GM18519 (cell line): Measurements from ENCODE around the gene TNFSF8.

Experiments
- ATAC-seq: cut with Tn5 transposase; IDR thresholded peaks from one replicate; pipeline ENCODE4 v1.9.1; 2021; ENCODE audit warnings: mild to moderate bottlenecking, moderate library complexity; ENCODE audit not compliant: unreplicated experiment, low FRiP score

Gene TNFSF8

DNA sequence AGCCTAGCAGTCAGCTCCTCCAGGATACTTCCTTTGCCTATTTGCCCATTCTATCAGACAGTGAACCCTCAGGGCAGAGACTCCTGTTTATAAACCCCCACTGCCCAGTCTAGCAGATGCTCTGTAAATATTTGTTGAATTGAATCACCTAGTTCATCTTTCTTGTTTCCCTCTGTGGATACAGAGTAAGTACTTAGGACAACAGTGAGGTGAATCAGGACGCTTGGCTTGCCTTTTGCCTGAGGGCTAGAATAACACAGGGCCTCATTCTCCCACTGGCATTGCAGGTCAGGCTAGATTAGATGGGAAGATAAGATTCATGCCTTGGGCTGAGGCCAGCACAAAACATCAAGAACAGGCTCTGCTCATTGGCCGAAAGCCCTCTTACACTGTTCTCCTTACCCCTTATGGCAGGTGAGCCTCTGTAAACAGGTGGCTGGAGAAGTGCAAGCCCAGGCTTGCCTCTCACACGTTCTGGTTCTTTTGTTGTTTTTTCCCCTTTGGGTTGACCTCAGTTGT lies 22.2 kb downstream of the TNFSF8 start:
- no peak for ATAC-seq

- ATAC-seq, result no peak
Measured at GRCh38 chr9:114906922-114907571, 23.3 kb downstream of the TNFSF8 start.

- no peak for ATAC-seq
Measured at GRCh38 chr9:114905170-114905940, 25.0 kb downstream of the TNFSF8 start.

DNA sequence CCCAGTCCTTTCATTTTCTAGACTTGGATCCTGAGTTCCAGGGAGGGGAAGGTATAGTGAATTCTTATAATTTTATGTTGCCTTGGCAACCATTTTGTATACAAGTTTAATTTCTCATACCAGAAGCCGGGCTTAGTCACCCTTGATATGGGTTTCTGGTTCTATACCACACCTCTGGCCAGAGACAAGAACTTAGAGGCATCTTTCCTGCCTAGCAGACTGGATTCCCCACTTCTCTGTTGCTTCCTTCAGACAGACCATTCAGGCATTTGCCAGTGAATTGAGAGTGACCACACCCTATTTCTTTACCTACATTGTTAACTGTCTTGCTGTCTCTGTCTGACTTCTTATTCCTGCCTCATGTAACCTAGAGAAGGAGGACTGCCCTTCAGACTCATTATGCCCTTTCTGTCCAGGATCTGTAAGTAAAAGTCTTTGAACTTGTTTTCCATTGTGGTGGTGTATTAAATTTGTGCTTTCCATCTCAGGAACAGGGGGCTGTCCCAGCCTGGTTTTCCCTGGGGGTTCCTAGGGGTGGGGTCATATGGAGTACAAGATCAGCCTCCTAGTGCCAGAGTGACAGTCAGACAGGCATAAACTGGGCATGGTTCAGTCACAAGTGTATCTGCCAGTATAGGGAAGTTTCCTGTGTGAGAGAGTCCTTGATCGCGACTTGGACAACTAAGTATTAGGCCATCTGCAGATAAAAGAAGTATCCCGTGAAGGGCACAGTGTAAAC lies 27.4 kb downstream of the TNFSF8 start:
- ATAC-seq, result no peak

GRCh38 chr9:114900942-114901802 lies 29.2 kb downstream of the TNFSF8 start:
- ATAC-seq, result no peak

- ATAC-seq, result no peak
Measured at GRCh38 chr9:114899995-114900394, 30.4 kb downstream of the TNFSF8 start.

DNA sequence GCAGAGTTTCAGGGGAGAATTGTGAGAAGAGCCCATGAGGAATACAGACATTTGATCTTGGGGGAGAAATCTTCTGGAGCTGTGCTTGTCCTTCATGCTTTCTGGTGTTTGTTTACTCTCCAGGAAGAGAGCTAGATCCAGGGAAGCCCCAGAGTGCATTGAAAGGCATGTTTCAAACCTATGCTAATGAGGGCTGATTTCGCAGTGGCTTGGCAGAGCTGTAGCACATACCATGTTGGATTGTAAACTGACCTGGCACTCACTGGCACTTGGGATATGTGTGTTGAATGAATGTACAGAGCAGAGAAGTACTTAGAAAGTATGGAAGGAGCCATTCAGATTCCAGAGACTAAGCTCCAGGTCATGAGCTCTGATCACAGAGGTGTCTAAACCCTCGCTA lies 30.9 kb downstream of the TNFSF8 start:
- no peak for ATAC-seq

DNA sequence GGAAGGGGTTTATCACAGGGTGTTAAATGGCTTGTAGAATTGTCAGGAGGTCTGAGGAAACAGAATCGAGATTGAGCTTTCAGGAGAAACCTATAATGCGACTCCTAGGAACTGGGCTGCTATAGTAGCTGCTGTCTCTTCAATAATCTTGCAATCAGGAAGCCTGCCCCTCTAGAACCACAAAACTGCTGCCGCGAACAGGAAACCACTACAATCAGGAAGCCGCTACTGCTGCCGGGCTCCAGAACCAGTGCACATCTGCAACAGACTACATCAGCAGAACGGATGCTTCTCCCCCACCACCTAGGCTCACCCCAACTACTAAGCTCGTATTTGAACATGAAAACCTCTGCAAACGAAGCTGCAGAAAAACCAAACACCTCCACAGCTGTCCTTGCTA lies 31.6 kb downstream of the TNFSF8 start:
- ATAC-seq, result no peak

DNA sequence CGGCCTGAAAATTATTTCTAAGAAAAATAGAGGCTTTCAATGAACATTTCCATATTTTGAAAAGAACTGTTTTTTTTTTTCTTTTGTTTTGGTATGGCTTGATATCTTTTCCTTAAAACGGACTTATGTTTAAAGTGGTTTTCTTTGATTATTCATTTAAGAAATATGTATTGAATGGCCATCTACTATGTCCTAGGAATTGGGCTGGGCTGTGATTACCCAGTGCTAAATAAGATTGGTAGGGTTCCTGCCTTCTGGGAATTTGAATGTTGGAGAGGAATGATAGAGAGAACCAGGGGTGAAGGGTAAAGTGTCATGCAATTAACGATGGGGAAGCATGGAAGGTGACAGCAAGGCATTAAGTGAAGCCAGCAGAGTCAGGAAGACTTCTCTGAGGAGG lies 33.2 kb downstream of the TNFSF8 start:
- ATAC-seq, result no peak

DNA sequence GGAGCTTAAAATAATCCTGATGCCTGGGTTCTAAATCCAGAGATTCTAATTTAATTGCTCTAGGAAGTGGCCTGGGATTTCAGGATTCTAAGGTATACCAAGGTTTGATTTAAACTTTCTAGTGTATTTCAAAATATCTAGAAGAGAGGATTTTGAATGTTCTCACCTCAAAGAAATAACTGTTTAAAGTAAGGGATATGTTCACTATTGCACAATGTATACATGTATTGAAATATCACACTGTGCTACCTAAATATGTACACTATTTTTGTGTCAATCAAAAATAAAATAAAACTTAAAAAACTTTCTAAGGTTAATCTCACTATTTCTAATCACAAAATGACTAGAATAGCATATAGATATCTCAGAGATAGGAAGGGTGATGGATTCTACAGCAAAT lies 34.0 kb downstream of the TNFSF8 start:
- ATAC-seq, result no peak

DNA sequence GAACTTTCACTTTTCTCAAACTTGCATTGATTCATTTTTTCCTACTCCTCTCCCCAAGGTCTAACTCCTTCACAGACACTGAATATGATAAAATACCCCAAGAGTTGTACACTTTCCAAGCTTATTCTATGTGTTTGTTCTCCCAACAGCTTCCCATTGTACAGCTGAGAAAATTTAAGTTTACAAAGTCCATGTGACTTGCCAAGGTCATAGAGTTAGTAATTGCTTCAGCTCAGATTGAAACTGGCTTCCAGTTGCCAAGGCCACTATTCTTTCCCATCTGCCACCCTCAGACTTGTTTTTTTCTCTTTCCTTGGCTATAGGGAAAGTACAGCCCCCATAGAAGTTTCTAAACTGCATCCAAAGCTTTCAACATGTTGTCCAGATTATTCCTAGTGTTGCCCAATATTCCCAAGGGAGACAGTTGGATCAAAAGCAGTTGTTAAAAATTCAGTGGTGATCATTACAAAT lies 34.8 kb downstream of the TNFSF8 start:
- ATAC-seq, result no peak

DNA sequence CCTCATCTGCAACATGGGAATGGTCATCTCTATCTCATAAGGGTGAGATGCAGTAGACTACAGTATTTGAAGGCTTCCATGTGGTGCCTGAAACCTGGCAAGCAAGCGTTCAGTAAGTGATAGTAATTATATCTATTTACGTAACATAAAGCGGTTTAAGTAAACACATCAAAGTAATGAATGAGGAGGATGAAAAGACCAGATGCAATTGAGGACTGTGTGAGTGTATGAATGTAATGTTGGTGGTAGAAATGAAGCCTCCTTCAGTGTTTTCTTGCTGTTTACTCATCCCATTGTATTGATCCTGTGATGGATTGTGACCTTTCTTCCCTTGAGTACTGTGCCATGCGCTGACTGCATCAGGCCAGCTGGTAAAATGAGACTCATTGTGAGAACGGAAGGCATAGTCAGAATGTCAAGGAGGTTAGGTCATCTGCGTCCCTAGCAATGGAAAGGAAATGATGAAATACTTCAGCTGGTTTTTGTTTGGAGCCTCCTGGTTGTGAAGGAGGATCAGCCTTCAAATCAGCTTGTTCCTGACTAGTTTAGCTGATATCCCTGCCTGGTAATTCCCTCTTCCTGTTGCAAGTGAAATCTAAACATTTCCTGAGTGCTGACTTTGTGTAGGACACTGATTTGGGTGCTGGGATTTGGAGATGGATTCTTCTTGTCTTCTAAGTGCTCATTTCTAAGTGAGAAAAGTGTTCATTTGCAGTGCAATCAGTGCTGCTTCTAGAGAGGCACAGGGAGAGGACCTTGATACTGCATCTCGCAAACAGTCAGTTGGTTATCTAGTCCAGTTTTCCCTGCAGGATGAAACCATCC lies 35.6 kb downstream of the TNFSF8 start:
- no peak for ATAC-seq

- no peak for ATAC-seq
Measured at GRCh38 chr9:114894206-114894605, 36.2 kb downstream of the TNFSF8 start.

GRCh38 chr9:114893221-114894010 lies 37.0 kb downstream of the TNFSF8 start:
- ATAC-seq, result no peak

DNA sequence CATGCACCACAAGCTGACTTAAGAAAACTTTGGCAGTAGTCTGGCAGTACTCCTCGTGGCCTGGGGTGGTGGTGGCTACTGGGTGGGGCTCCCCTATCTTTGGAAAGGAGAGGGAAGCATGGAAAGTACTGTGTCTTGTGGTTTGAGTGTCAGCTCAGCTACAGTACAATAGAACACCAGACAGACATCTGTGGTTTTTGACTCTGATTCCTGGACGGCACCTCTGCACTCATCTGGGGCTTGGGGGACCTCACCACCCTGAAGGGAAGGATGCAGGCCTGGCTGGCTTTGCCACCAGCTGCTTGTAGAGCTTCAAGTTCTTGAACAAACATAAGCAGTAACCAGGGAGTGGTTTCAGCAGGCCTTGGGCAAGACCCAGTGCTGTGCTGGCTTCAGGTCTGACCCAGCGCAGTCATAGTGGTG lies 40.6 kb downstream of the TNFSF8 start:
- no peak for ATAC-seq

- no peak for ATAC-seq
Measured at GRCh38 chr9:114888607-114889006, 41.8 kb downstream of the TNFSF8 start.

- ATAC-seq, result no peak
Measured at GRCh38 chr9:114887963-114888362, 42.4 kb downstream of the TNFSF8 start.

DNA sequence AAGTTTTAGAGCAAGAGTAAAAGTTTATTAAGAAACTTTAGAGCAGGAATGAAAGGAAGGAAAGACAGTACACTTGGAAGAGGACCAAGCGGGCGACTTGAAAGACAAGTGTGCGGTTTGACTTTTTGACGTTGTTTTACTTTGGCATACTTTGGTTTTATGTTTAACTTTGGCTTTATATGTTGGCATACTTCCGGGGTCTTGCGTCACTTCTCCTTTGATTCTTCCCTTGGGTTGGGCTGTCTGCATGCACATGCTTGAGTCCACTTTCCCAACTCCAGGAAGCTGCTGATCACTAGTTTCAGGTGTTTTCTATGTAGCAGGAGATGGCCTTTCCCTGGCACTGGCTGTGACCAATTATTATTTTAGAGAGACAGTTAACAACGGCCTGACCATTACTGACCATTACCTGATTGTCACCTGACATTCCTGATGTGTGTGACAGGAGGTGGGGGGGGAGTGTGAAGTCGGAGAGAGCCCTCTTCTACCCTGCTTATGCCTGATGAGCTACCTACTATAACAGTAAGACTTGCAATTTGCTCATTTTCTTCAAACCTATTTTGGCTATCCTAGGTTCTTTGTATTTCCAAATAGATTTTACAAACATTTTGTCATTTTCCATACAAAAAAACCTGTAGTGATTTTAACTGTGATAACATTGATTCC lies 45.5 kb downstream of the TNFSF8 start:
- ATAC-seq, result no peak
